ENCODE data around the gene FGD1.

GRCh38 chrX:54473993-54474859 is 21.8 kb downstream of the FGD1 start:
- TF ChIP-seq POLR2A (IDR thresholded peaks at IDR 0.05): no peak
- no peak for TF ChIP-seq CTCF (IDR thresholded peaks at IDR 0.05)
